HEK293T (cell line): ENCODE results near the gene NHSL2.

ENCODE experiments used
- CTBP1 ChIP-seq: fragments of 450-650 bp; IDR thresholded peaks from 2 replicates; pipeline ENCODE4 v1.6.1; 2016; ENCODE audit warnings: borderline replicate concordance
- FOXK2 ChIP-seq: fragments of 450-650 bp; IDR thresholded peaks from 2 replicates; pipeline ENCODE4 v1.6.1; 2016; ENCODE audit warnings: mild to moderate bottlenecking

DNA sequence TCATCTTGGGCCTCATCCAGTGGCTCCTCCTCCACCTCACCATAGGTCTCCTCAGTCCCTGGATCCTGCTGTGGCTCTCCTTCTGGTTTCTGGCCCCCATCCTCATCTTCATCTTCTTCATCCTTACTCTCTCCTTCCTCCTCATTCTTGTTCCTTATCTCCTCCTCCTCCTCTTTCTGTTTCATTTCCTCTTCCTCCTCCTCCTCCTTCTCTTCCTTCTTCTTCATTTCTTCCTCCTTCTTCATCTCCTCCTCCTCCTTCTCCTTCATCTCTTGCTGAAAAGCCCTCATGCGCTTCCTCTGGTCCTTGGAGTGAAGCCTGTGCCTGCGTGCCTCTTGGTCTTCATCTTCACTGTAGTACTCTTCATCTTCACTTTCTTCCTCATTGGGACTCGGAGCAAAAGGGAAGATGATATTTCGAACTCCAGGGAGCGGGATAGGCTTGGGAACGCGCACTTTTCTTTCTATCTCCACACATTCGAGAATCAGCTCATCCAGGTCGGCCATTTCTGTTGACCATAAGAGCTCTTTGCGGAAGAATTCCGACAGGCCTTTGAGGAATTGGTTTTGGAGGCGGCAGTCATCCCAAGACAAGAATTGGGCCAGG is 219.6 kb downstream of the NHSL2 start:
- TF ChIP-seq FOXK2, result no peak
- no peak for TF ChIP-seq CTBP1
